ENCODE measurements around the gene CCDC8. TPM values are rescaled to one million over a fixed set of nuclear protein-coding genes. Genes with fewer than 3 reads are reported as not detected.

CCDC8 gene
- total RNA-seq, result 14.9 and 18.2 TPM in 2 replicates

GRCh38 chr19:46413262-46414031 lies at the start of gene CCDC8:
Gene CCDC8, minus strand, starts transcription at chr19:46413564. Its CDS starts 754 bp downstream, at chr19:46412810.

GRCh38 chr19:46428239-46429135 lies 15.1 kb upstream of the CCDC8 start, which contains the start of gene PNMA8C:
Gene PNMA8C, minus strand, starts transcription at chr19:46428936. Its CDS starts 577 bp downstream, at chr19:46428359.

Other genes with a start within 250 kb of the CCDC8 start
- gene IGFL1, start 183.8 kb downstream of the CCDC8 start, total RNA-seq, result not detected in 2 replicates
- 3.7 and 5.5 TPM in 2 replicates for gene HIF3A, start 116.5 kb downstream of the CCDC8 start, total RNA-seq
- gene PPP5C, start 66.5 kb downstream of the CCDC8 start, total RNA-seq, result 58.2 and 107 TPM in 2 replicates
- under 0.01 TPM in 2 replicates for gene PNMA8C, start 15.4 kb upstream of the CCDC8 start, total RNA-seq
- 2.2 and 13.3 TPM in 2 replicates for gene PNMA8A, start 58.0 kb upstream of the CCDC8 start, total RNA-seq
- gene PNMA8B, start 82.3 kb upstream of the CCDC8 start, total RNA-seq, result 0.14 and 0.44 TPM in 2 replicates
- gene CALM3, start 187.8 kb upstream of the CCDC8 start, total RNA-seq, result 99.1 and 184 TPM in 2 replicates
- gene PTGIR, start 211.5 kb upstream of the CCDC8 start, total RNA-seq, result 6.7 and 10.1 TPM in 2 replicates
- not detected in 2 replicates for gene GNG8, start 222.6 kb upstream of the CCDC8 start, total RNA-seq
- gene DACT3, start 247.6 kb upstream of the CCDC8 start, total RNA-seq, result 4.2 and 8.0 TPM in 2 replicates